Neural crest cell (in vitro differentiated cells): ENCODE measurements around the gene ADCY2. TPM values are rescaled to one million over a fixed set of nuclear protein-coding genes. Genes with fewer than 3 reads are reported as not detected.

Experiments
- DNase-seq: peaks from one replicate; pipeline ENCODE4 v3.0.0; 2021; ENCODE audit warnings: low read depth, mixed read lengths, low spot score
- H3K27ac Mint-ChIP-seq: one replicate; pipeline ENCODE4 v1.8.0; 2021; ENCODE audit warnings: mild to moderate bottlenecking, mixed read lengths; ENCODE audit not compliant: unreplicated experiment
- H3K27me3 Mint-ChIP-seq: 2 replicates; pipeline ENCODE4 v1.8.0; 2021; ENCODE audit warnings: low read depth, mild to moderate bottlenecking, mixed read lengths
- H3K36me3 Mint-ChIP-seq: 2 replicates; pipeline ENCODE4 v1.8.0; 2021; ENCODE audit warnings: low read depth, mild to moderate bottlenecking, mixed read lengths
- H3K4me1 Mint-ChIP-seq: 2 replicates; pipeline ENCODE4 v1.8.0; 2021; ENCODE audit warnings: mixed read lengths
- H3K4me3 Mint-ChIP-seq: one replicate; pipeline ENCODE4 v1.8.0; 2021; ENCODE audit warnings: mild to moderate bottlenecking, mixed read lengths
- H3K9me3 Mint-ChIP-seq: 2 replicates; pipeline ENCODE4 v1.8.0; 2021; ENCODE audit warnings: mixed read lengths
- CTCF ChIP-seq: fragments of 200-600 bp; sonication (generic); conservative IDR thresholded peaks from 2 replicates; pipeline ENCODE4 v1.5.0; 2021; ENCODE audit warnings: antibody characterized with exemption, mild to moderate bottlenecking
- total RNA-seq: library from RNA; stranded (reverse); gene quantifications from 2 replicates; pipeline ENCODE4 v1.2.1, GENCODE V29; 2021

ADCY2 gene
- total RNA-seq, 1 donor from 2014 or later: 3.5 TPM

GRCh38 chr5:7519564-7519963 lies 123.6 kb downstream of the ADCY2 start:
- Mint-ChIP-seq H3K27ac (no peak overlapping the region), H3K4me3 (no peak overlapping the region), H3K9me3 (no peaks in the 10 kb centered on the region), H3K4me1 (no peaks in the 10 kb centered on the region), H3K27me3 (peaks cover 3% of the 10 kb centered on the region), H3K36me3 (no peaks in the 10 kb centered on the region)
- no peak for DNase-seq
- no peak for TF ChIP-seq CTCF

GRCh38 chr5:7529880-7530279 lies 133.9 kb downstream of the ADCY2 start:
- Mint-ChIP-seq H3K4me3 (no peak overlapping the region), H3K27ac (no peak overlapping the region), H3K36me3 (no peaks in the 10 kb centered on the region), H3K4me1 (no peaks in the 10 kb centered on the region), H3K9me3 (no peaks in the 10 kb centered on the region), H3K27me3 (no peaks in the 10 kb centered on the region)
- no peak for TF ChIP-seq CTCF
- no peak for DNase-seq

GRCh38 chr5:7533941-7534340 lies 138.0 kb downstream of the ADCY2 start:
- no peak for DNase-seq
- Mint-ChIP-seq H3K4me1 (no peaks in the 10 kb centered on the region), H3K9me3 (no peaks in the 10 kb centered on the region), H3K27ac (no peak overlapping the region), H3K36me3 (no peaks in the 10 kb centered on the region), H3K27me3 (peaks cover 2% of the 10 kb centered on the region), H3K4me3 (no peak overlapping the region)
- no peak for TF ChIP-seq CTCF

GRCh38 chr5:7534505-7534904 lies 138.6 kb downstream of the ADCY2 start:
- no peak for DNase-seq
- Mint-ChIP-seq H3K4me3 (no peak overlapping the region), H3K36me3 (no peaks in the 10 kb centered on the region), H3K9me3 (no peaks in the 10 kb centered on the region), H3K4me1 (no peaks in the 10 kb centered on the region), H3K27me3 (peaks cover 2% of the 10 kb centered on the region), H3K27ac (no peak overlapping the region)
- TF ChIP-seq CTCF: no peak

- Mint-ChIP-seq H3K27ac (no peak overlapping the region), H3K4me1 (peaks cover 14% of the 10 kb centered on the region), H3K36me3 (no peaks in the 10 kb centered on the region), H3K9me3 (no peaks in the 10 kb centered on the region), H3K27me3 (peaks cover 2% of the 10 kb centered on the region), H3K4me3 (no peak overlapping the region)
- TF ChIP-seq CTCF: no peak
- no peak for DNase-seq
Measured at GRCh38 chr5:7537573-7537972, 141.6 kb downstream of the ADCY2 start.

- H3K36me3 Mint-ChIP-seq: no peaks in the 10 kb centered on the region
- H3K4me1 Mint-ChIP-seq: peaks cover 14% of the 10 kb centered on the region
- no peaks in the 10 kb centered on the region for H3K9me3 Mint-ChIP-seq
- TF ChIP-seq CTCF: no peak
- no peak for DNase-seq
- no peak overlapping the region for H3K27ac Mint-ChIP-seq
- no peak overlapping the region for H3K4me3 Mint-ChIP-seq
- H3K27me3 Mint-ChIP-seq: peaks cover 2% of the 10 kb centered on the region
Measured at GRCh38 chr5:7539571-7539970, 143.6 kb downstream of the ADCY2 start.
